Measurements from ENCODE around the gene TYMP. TPM values are rescaled to one million over a fixed set of nuclear protein-coding genes. Genes with fewer than 3 reads are reported as not detected.

Gene TYMP
- total and polyA plus RNA-seq, 2 donors (not counting 1 experiment from before 2014, with no cell fraction given), result 43.6 to 45.1 TPM

DNA sequence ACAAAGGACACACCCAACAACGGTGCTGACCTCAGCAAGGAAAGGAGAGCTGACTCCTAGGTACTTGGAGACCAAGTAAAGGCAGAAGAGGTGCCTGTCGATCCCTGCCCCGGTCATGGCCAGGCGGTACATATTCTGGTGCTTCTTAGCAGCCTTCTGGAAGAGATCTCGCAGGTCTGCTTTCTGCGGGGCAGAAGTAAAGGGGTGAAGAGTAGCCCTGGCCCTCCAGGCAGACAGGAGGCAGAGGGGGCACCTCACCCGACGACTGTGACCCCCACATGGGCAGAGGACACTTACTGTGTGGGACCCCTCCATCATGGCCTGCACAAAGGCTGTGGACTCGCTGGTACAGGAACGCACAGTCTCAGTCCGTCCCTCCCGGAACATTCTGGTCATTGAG, 41.0 kb upstream of the TYMP start:
- H3K4me2 ChIP-seq (replicated peaks; ENCODE audit: low read depth, low read length, poor library complexity, severe bottlenecking), result no peak overlapping the region
- ChIA-PET CTCF (no interaction called here), POLR2A (no interaction called here)
- H3K4me3 ChIP-seq (ENCODE audit: control extremely low read depth in 1 of 5, extremely low read depth in 1 of 5, insufficient read depth in 1 of 5, low read depth in 2 of 5, low read length in 4 of 5), result no peak overlapping the region
- no peak overlapping the region for H2AFZ ChIP-seq (ENCODE audit: insufficient read depth, low read depth, low read length, poor library complexity, severe bottlenecking)
- no peaks in the 10 kb centered on the region for H3K79me2 ChIP-seq (ENCODE audit: control insufficient read depth, insufficient read depth, low read length)
- ATAC-seq (ENCODE audit: low read depth) (no peak), DNase-seq (no peak)
- intact Hi-C loops (cut with micrococcal nuclease), result no loop called here
- H3K9me3 Mint-ChIP-seq (ENCODE audit: insufficient read depth), result no peaks in the 10 kb centered on the region
- H3K27ac Mint-ChIP-seq, result no peak overlapping the region
- peaks cover 0 to 23% of the 10 kb centered on the region in 2 experiments for H3K36me3 ChIP-seq (replicated peaks in 1 of 2; ENCODE audit: control extremely low read depth in 1 of 2, control insufficient read depth in 1 of 2, extremely low read depth in 1 of 2, insufficient read depth in 2 of 2, low read length in 1 of 2)
- H3K27ac ChIP-seq (ENCODE audit: low read length in 2 of 2), result no peak overlapping the region
- no peaks in the 10 kb centered on the region for H3K27me3 ChIP-seq (replicated peaks in 1 of 4; ENCODE audit: control extremely low read depth in 1 of 4, control insufficient read depth in 3 of 4, insufficient read depth in 4 of 4, low read length in 3 of 4)
- TF ChIP-seq, protein P1, sequence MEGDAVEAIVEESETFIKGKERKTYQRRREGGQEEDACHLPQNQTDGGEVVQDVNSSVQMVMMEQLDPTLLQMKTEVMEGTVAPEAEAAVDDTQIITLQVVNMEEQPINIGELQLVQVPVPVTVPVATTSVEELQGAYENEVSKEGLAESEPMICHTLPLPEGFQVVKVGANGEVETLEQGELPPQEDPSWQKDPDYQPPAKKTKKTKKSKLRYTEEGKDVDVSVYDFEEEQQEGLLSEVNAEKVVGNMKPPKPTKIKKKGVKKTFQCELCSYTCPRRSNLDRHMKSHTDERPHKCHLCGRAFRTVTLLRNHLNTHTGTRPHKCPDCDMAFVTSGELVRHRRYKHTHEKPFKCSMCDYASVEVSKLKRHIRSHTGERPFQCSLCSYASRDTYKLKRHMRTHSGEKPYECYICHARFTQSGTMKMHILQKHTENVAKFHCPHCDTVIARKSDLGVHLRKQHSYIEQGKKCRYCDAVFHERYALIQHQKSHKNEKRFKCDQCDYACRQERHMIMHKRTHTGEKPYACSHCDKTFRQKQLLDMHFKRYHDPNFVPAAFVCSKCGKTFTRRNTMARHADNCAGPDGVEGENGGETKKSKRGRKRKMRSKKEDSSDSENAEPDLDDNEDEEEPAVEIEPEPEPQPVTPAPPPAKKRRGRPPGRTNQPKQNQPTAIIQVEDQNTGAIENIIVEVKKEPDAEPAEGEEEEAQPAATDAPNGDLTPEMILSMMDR (IDR thresholded peaks at IDR 0.05), result no peak
- no peak for TF ChIP-seq EZH2 (IDR thresholded peaks at IDR 0.05; ENCODE audit: borderline replicate concordance, insufficient read depth, low read depth, low read length, poor library complexity, severe bottlenecking)
- H4K20me1 ChIP-seq (ENCODE audit: control insufficient read depth, insufficient read depth, low read length, poor library complexity, severe bottlenecking), result no peaks in the 10 kb centered on the region
- H3K9me3 ChIP-seq (ENCODE audit: control extremely low read depth in 1 of 3, control insufficient read depth in 2 of 3, insufficient read depth in 1 of 3, low read length in 2 of 3), result no peaks in the 10 kb centered on the region
- H3K4me1 Mint-ChIP-seq, result peaks cover 14% of the 10 kb centered on the region
- no peaks in the 10 kb centered on the region for H3K27me3 Mint-ChIP-seq
- no peak overlapping the region for H3K9ac ChIP-seq (ENCODE audit: low read length)
- 97% methylated on average over 11 of the region's 12 CpGs for WGBS (ENCODE audit: insufficient coverage)
- no peak overlapping the region for H3K4me3 Mint-ChIP-seq
- peaks cover 0 to 11% of the 10 kb centered on the region in 2 donors for H3K4me1 ChIP-seq (ENCODE audit: control insufficient read depth in 2 of 2, insufficient read depth in 2 of 2, low read length in 2 of 2)

DNA sequence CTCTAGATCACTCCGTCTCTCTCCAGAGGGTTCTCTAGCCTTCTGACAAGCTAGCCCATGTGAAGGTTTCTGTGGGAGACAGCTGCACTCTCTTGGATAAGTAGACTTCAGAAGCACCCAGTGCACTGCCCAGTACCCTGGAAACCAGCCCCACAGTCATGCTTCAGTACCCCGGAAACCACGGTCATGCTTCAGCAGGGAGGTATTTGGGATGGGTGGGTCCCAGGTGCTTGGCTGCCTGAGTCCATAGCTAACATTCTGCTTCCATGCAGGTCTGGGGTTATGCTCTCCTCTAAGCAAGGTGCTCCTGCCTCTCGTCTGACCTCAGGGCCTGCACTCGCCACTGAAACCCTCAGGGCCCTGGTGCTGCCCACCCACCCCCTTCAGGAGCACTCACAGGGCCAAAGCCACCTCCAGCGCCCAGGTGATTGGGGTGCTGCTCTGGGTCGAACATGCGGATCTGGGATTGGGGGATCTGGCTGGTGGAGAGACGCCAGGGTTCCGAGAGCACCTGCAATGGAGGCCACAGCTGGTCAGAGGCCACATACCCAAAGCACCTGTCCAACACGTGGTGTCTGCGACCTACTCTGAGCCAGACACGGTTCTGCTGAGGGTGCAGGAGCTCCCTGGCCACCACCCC, 40.2 kb upstream of the TYMP start:
- POLR2A ChIA-PET, result interaction anchor here (0.9 to 1.0 kb wide), 2 partner anchors 44 to 51 kb away, joined by 3 to 4 read pairs; partner anchors contain the start of gene SCO2
- intact Hi-C loops (cut with micrococcal nuclease), result no loop called here
- no peaks in the 10 kb centered on the region for H4K20me1 ChIP-seq (ENCODE audit: control insufficient read depth, insufficient read depth, low read length, poor library complexity, severe bottlenecking)
- H3K4me1 ChIP-seq (ENCODE audit: control insufficient read depth in 2 of 2, insufficient read depth in 2 of 2, low read length in 2 of 2), result peaks cover 0 to 11% of the 10 kb centered on the region in 2 donors
- H3K4me3 Mint-ChIP-seq, result no peak overlapping the region
- H3K27me3 ChIP-seq (replicated peaks in 1 of 4; ENCODE audit: control extremely low read depth in 1 of 4, control insufficient read depth in 3 of 4, insufficient read depth in 4 of 4, low read length in 3 of 4), result no peaks in the 10 kb centered on the region
- peak overlapping the region; percentile 22 for H3K4me2 ChIP-seq (replicated peaks; ENCODE audit: low read depth, low read length, poor library complexity, severe bottlenecking)
- H2AFZ ChIP-seq (ENCODE audit: insufficient read depth, low read depth, low read length, poor library complexity, severe bottlenecking), result no peak overlapping the region
- WGBS (ENCODE audit: insufficient coverage), result 87% methylated on average over 12 of the region's 13 CpGs
- peaks cover 14% of the 10 kb centered on the region for H3K4me1 Mint-ChIP-seq
- CTCF ChIA-PET, result interaction anchor here (1.0 to 1.4 kb wide), 2 partner anchors 44 to 51 kb away, joined by 3 to 4 read pairs; no protein-coding TSS in a partner anchor
- TF ChIP-seq EZH2 (IDR thresholded peaks at IDR 0.05; ENCODE audit: borderline replicate concordance, insufficient read depth, low read depth, low read length, poor library complexity, severe bottlenecking), result no peak
- TF ChIP-seq, protein P1 (IDR thresholded peaks at IDR 0.05), result no peak
- no peak overlapping the region for H3K27ac Mint-ChIP-seq
- no peak for ATAC-seq (ENCODE audit: low read depth)
- peaks cover 0 to 23% of the 10 kb centered on the region in 2 experiments for H3K36me3 ChIP-seq (replicated peaks in 1 of 2; ENCODE audit: control extremely low read depth in 1 of 2, control insufficient read depth in 1 of 2, extremely low read depth in 1 of 2, insufficient read depth in 2 of 2, low read length in 1 of 2)
- H3K79me2 ChIP-seq (ENCODE audit: control insufficient read depth, insufficient read depth, low read length), result no peaks in the 10 kb centered on the region
- no peaks in the 10 kb centered on the region for H3K27me3 Mint-ChIP-seq
- H3K9ac ChIP-seq (ENCODE audit: low read length), result no peak overlapping the region
- no peak overlapping the region for H3K27ac ChIP-seq (ENCODE audit: low read length in 2 of 2)
- no peaks in the 10 kb centered on the region for H3K9me3 Mint-ChIP-seq (ENCODE audit: insufficient read depth)
- no peak overlapping the region for H3K4me3 ChIP-seq (ENCODE audit: control extremely low read depth in 1 of 5, extremely low read depth in 1 of 5, insufficient read depth in 1 of 5, low read depth in 2 of 5, low read length in 4 of 5)
- no peaks in the 10 kb centered on the region for H3K9me3 ChIP-seq (ENCODE audit: control extremely low read depth in 1 of 3, control insufficient read depth in 2 of 3, insufficient read depth in 1 of 3, low read length in 2 of 3)
- no peak for DNase-seq

All from B cell (primary cell).